ENCODE results near the gene B3GALT6.

DNA sequence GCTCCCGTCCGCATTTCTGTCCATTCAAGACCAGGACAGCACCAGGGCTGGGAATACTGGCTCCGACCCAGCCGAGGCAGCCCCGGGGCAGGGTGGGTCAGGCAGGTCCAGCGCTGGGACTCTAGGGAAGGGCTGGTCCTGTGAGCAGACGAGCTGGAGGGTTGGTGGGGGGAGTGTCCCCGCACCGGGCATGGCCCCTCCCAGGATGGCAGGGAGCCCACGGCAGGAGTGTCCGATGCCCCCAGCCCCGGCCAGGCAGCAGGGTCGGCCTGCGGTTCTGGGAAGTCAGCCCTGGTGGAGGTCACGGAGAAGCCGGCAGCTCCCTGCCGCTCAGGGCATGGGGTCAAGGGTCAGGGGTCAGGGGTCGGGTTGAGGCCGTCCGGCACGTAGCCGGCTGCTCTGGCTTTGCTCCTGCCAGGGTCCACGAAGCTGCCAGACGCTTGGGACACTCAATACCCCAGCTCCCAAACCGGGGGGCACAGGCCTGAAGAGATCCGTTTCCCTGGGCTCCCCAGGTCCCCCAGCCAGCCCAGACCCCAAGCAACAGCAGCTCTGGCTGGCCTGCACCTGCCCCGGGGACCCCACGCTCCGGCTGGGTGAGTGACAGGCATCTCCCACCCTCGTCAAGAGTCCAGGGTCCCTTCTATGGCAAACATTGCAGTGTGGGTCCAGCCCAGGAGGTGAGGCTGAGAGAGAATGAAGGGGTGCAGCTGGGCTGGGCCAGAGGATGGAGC lies 7.7 kb downstream of the B3GALT6 start:
- TF ChIP-seq CTCF (IDR thresholded peaks at IDR 0.05 in 4 of 5, conservative IDR thresholded peaks at IDR 0.05 in 1 of 5): no peak
- TF ChIP-seq POLR2A (IDR thresholded peaks at IDR 0.05): no peak
